Right renal pelvis (tissue), 4 donors: Measurements from ENCODE around the gene GTPBP3. TPM values are rescaled to one million over a fixed set of nuclear protein-coding genes. Genes with fewer than 3 reads are reported as not detected.

Experiments
- DNase-seq, 4 donors: peaks; one replicate each; pipeline ENCODE4 v3.0.0-alpha.2; 2013; ENCODE audit warnings: low read depth in 4 of 4, low spot score in 3 of 4, missing footprints in 1 of 4
- polyA plus RNA-seq, 4 donors: library from polyadenylated mRNA; unstranded; fragments of 120-200 nt; gene quantifications; one replicate each; pipeline ENCODE4 v1.2.1, GENCODE V29; 2013; ENCODE audit not compliant: insufficient read length in 4 of 4

The GTPBP3 gene
- polyA plus RNA-seq, 4 donors, result 15.3 to 20.8 (median 18.7) TPM

GRCh38 chr19:17327068-17327653 is 10.2 kb upstream of the GTPBP3 start:
- DNase-seq, result no peak

GRCh38 chr19:17327654-17328516 is 9.5 kb upstream of the GTPBP3 start:
- DNase-seq, result peak in 1 of 4 donors; percentile 57

- DNase-seq, result no peak
Observed at GRCh38 chr19:17328517-17329365, 8.6 kb upstream of the GTPBP3 start.

- no peak for DNase-seq
Observed at GRCh38 chr19:17329366-17330261, 7.7 kb upstream of the GTPBP3 start.

GRCh38 chr19:17330262-17331044 is 6.9 kb upstream of the GTPBP3 start:
- DNase-seq, result no peak

GRCh38 chr19:17331045-17331558 is 6.3 kb upstream of the GTPBP3 start:
- no peak for DNase-seq

GRCh38 chr19:17332360-17332676 is 5.0 kb upstream of the GTPBP3 start:
- DNase-seq, result no peak

- no peak for DNase-seq
Observed at GRCh38 chr19:17332677-17333581, 4.4 kb upstream of the GTPBP3 start.

GRCh38 chr19:17333611-17334413 is 3.5 kb upstream of the GTPBP3 start:
- DNase-seq, result no peak

GRCh38 chr19:17334414-17335409 is 2.6 kb upstream of the GTPBP3 start, which contains the start of gene ANO8:
TSS of gene ANO8 (minus strand) at chr19:17334855. CDS start at chr19:17334670, 185 bp downstream.
- peak; percentile 92 to 99 (median 92) for DNase-seq

- no peak for DNase-seq
Observed at GRCh38 chr19:17335575-17335974, 1.8 kb upstream of the GTPBP3 start.

- DNase-seq, result no peak
Observed at GRCh38 chr19:17337675-17338432, 501 bp downstream of the GTPBP3 start.

- DNase-seq, result no peak
Observed at GRCh38 chr19:17338433-17339078, 1.2 kb downstream of the GTPBP3 start.

- DNase-seq, result no peak
Observed at GRCh38 chr19:17339088-17339741, 1.9 kb downstream of the GTPBP3 start.
